OCI-LY3 (cell line): ENCODE measurements around the gene TUFT1.

Source experiments
- CTCF ChIP-seq: fragments of 200-600, 300-600 bp; sonication (generic); IDR thresholded peaks from 2 replicates; pipeline ENCODE4 v1.5.1; 2014; ENCODE audit warnings: antibody characterized with exemption, low read length, low read depth
- EZH2phosphoT487 ChIP-seq: fragments of 200-600 bp; shearing (Covaris generic); IDR thresholded peaks from 2 replicates; pipeline ENCODE4 v1.6.1; 2018; ENCODE audit warnings: antibody characterized with exemption, mixed run types, low read depth

DNA sequence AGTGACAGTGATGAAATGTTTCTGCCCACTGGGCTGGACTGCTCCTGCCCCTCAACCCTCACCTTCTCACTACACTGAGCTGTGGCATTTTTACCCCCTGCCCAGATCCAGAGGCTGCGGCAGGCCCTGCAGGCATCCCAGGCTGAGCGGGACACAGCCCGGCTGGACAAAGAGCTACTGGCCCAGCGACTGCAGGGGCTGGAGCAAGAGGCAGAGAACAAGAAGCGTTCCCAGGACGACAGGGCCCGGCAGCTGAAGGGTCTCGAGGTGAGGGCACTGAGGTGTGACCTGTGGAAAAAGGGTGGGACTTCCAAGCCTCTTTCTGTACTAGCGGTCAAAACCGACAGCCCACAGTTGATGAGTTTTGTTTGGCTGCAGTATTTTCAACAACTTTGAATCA is 6.2 kb upstream of the TUFT1 start:
- TF ChIP-seq CTCF (no peak), EZH2phosphoT487 (no peak)
